Amniotic stem cell (primary cell): Measurements from ENCODE around the gene RIPPLY2.
A peak's percentile ranks its signal among the peaks of the same experiment; 100 is the strongest.
"Not testable (repeated sequence)": the region's sequence is repeated elsewhere in the genome, so short reads cannot be mapped to it uniquely, and the experiment has no call there.

Source experiments
- DNase-seq: peaks from one replicate; lab custom pipeline; 2025; lab: John Stamatoyannopoulos, UW

Gene RIPPLY2

DNA sequence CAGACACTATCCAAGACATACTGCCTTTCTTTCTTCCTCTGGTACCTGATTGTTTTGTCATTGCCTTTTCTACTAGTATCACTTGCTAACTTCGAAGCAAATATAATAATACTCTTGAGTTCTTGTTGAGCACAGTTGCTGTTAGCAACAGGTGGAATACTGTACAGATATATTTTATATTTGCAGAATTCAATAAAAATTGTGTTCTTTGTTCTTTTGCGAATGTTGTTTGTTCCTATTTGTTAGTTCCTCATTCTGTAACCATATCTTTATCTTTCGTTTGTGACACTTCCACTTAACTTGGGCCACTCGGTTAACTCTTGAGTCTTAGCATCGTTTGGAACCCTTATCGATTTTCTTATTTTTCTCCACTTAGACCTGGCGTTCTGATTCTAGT is 7.2 kb downstream of the RIPPLY2 start:
- no peak for DNase-seq

DNA sequence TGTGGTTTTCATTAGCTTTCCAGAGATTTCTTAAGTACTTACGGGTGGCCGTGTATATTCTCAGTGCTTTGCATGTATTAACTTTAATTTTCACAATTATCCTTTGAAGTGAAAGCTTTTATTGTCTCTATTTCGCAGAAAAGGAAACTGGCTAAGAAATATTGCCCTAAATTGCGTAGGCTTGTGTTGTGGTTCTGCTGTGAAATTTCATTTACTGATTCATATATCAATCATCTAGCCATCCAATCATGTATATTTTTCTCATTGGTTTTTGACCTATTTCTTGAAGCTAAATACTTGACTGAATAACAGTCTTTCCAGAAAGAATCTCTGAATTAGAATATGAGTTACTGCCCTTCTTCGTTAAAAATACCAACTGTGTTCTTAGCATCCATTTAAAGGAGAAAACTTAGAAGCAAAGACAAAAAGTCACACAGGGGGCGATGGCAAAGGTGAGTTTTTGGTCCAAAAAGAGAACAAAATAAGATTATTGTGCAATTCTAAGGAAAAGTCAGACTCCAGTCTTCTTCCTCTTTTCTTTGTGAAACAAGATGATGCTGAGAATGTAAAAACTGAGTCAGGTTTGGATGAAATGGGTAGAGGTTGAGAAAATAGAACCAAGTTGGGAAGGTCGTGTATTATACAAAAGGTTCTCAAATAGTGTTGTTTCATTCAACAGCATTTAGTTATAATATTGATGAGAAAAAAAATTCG is 7.8 kb downstream of the RIPPLY2 start:
- no peak for DNase-seq

DNA sequence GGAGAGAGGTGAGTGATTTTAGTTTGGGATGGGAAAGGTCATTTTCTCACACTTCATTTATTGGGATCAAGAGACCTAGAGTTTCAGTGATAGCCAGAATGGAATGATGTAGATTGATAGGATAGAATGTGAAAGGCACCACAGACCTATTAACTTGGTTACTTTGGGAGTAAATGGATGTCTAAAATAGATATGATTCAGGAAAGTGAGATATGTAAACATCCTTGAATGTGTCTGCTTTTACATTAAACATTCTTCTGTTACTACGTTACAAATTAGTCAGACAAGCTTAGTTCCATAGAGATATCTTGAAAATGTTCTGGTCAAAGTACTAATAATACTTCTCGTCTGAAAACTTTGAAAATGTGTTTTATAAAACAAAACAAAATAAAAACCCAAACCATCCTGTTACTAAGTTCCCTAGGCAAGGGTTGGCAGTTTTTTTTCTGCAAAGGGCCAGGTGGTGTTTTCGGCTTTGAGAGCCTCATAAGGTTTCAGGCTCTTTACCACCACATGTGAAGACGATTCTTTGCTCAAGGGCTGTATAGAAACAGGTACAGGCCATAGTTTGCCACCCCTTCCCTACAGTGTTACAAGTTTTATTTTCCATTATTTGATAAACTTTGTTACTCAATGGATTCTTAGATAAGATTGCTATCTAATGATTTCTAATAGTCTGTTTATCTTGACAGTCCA is 9.8 kb downstream of the RIPPLY2 start:
- no peak for DNase-seq

DNA sequence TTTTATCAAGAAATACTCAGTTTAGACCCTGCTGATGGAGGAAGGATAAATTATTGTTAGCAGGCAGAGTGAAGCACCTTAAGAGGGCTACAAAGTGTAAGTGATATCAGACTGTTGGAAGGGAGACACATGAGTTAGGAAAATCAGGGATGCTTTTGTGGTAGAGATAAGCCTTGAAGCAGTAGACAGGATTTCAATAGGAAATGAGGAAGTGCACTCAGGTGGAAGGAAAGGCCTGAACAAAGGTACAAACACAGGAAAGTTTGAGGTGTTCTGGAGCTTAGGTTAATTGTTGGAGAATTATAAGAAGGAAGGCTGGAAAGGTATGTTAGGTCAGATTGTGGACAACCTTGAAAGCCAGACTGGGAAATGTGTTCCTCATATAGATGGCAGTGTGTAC is 13.9 kb downstream of the RIPPLY2 start:
- no peak for DNase-seq

DNA sequence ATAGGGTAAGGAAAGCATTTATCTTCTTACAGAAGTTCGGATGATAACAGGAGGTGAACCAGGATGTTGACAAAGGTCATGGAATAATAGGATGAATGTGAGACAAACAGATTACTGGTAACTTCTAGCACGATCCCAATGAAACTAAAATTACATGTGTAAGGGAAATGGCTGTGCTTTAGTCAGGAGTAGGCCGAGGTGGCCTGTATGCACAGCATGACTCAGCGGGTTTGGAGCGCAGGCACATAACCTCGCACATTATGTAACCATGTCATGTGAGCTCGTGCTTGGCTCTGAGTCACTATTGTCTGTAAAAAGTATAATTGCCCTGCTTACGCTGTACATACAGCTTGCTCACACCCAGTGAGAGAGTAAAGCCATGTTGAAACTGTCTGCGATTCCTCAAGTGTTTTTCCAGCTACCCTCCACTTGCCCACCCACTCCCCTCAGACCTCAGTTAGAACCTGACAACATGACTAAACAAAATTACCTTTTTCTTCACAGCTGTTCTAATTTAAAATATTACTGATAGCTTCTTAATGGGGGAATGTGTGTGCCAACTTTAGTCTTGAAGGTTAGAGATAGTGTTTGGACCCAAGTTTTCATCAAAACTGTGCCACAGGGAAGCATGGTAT is 14.5 kb downstream of the RIPPLY2 start:
- peak; percentile 27 for DNase-seq

DNA sequence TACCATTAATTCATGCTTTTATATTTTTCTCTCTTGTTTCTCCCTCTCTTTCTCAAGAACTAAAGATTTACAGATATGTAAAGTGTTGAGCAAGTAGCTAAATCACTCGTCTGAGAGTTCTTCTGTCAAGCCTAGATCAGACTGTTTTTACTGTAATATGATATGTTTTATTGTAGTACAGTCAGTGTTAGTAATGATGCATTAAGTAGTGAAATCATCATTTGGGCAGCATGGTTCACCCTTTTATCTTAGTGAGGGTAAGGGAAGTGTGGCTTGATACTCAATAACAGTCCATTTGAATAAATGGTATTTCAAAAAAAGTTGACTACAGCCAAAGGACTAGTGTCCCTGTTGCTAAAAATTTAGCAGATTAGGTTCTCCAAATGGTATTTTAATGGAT is 15.5 kb downstream of the RIPPLY2 start:
- DNase-seq = no peak

DNA sequence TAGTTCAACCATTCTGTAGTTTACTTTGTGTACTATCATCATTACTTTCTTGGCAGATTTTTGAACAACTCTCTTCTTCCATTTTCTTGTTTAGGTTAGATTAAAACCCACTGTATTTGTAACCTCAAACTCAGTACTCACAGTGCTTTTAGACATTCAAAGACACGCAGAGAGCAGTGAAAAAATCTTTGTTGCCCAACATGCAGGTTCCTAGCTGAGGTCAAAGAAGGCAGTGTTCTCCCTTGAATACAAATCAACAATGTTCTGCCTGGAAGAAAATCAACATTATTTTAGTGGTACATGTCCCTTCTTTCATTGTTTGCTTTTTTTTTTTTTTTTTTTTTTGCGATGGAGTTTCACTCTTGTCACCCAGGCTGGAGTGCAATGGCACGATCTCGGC is 17.5 kb downstream of the RIPPLY2 start:
- no peak for DNase-seq

DNA sequence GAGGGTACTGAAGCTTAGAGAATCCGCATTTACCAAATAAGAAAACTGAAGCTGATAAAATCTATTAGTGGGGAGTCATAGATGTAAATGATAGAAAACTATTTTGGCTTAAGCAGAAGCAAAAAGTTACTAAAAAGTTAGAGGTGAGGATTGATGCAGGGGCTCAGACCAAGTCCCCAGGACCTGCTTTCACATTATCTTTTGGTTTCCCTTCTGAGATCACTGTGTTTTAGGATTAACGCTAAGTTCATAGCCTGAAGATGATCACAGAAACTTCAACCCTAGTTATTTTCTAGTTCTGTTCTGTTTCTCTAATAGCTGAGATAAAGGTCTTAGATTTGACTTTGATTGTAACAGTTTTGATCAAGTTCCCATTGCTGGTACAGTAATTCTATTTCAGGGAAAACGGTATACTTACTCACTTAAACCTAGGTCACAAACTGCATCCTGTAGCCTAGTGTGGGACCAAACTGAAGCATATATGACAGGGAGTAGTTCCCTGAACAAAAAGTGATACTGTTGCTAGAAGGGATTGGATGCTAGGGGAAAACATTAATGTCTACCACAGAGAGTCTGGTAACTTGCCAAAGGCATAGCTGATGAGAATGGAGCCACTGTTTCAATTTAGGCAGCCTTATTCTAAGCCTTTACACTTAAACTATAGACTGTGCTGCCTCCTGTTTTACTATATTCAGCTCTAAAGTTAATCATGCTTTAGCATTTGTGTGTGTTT is 19.4 kb downstream of the RIPPLY2 start:
- no peak for DNase-seq

DNA sequence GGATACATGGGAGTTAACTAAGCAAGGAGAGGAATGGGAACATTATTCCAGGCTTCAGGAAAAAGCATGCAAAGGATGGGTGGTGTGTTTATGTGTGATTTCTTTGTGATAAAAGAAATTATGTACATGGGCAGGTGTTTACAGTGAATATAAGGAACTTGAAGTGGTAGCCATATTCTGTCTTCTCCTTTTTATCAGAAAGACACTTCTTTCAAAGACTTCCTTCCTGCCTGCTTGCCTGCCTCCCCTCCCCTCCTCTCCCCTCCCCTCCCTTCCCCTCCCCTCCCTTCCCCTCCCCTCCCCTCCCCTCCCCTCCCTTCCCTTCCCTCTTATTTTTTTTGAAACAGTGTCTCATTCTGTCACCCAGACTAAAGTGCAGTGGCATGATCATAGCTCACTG is 20.7 kb downstream of the RIPPLY2 start:
- no peak for DNase-seq

DNA sequence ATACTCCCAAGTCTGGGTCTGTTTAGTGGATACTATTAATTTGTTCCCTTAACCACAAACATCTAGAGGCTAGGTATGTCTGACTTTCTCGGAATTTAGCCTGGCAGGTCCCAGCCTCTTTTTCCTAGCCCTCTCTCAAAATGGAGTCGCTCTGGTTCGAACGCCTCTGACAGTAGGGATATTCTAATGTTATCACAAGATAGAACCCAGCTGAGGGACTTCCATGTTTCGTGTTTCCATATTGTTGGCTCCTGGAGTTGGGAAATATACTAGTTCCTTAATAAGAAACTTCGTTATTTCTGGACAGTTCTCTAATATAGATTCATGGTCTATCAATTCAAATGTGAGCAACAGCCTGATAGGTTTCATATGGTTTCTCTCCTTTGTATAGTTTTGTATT is 22.7 kb downstream of the RIPPLY2 start:
- no peak for DNase-seq

DNA sequence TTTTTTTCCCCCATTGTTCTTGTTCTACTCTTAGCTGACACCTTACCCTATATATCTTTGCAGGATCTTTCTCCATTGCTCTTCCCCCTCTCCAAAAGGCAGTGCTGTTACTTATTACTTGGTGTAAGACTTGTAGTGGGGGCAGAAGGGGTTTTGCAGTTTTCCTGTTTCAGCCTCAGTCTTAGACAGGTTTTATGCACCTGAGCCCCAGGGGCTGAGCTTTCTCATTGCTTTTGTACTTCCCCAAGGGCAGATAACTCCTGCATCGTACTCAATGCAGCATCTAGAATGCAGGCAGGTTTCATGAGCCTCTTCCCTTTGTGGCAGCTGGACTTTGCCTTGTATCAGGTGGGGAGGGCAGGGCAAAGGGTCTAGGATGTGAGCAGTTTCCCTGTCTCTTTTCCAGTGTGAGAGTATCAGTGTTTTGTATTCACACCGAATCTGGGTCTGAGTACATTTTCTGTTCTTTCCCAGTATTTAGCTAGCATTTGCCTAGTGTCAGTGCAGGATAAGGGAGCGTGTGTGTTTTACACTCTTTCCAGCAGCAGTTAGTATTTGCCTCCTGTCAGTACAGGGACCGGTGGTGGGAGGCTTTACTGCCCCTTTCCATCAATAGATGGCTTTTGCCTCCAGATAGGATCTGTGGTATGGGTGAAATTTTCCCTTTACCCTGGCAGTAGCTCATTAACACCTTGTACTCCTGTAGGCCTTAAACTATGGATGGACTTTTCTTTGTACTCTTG is 25.9 kb downstream of the RIPPLY2 start:
- no peak for DNase-seq

DNA sequence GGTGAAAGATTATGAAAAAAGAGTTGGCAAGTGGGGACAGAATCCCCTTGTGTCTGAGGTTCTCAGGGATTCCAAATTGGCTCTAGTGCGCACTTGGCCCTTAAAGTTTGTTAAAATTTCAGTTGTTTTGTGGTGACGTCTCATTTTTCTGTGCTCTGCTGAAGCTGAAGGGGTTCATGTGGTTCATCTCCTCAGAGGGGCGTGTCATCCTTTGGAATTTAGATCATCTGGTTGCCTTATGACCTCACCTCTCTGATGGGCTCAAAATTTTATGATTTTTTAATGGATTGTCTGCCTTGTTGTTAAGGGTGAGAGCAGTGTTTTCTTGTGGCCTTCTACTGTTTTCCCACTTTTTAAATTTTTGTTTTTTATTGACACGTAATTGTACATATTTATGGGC is 26.6 kb downstream of the RIPPLY2 start:
- DNase-seq = no peak

DNA sequence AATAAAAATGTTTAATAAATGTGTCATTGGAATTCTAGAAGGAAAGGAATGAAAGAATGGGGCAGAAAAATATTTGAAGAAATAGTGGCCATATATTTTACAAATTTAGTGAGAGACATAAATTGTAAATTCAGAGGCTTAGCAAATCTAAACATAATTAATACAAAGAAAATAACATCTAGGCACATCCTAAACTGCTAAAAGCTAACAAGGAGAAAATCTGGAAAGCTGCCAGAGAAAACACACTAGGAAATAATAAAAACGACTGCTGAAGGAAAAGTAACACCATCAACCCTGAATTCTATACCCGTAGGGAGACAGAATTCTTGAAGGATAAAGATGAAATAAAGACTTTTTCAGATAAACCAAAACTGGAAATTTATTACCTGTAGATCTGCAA is 30.1 kb downstream of the RIPPLY2 start:
- DNase-seq = no peak

DNA sequence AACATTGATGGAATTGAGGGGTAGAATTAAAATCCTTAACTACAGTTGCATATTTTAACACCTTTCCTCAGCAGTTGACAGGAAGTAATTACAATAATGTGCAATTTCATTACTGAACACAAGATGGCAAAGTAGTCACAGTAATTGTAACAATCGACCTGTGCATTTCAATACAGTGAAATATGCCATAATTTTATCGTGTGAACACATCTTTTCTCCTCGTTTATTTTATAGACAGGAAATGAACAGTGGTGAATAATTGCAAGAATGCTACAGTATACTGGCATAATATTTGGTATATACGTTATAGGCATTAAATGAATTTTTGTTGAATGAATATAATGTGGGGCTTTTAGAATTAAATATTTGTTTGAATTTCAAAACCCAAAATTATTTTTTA is 31.4 kb downstream of the RIPPLY2 start:
- DNase-seq = peak; percentile 18

DNA sequence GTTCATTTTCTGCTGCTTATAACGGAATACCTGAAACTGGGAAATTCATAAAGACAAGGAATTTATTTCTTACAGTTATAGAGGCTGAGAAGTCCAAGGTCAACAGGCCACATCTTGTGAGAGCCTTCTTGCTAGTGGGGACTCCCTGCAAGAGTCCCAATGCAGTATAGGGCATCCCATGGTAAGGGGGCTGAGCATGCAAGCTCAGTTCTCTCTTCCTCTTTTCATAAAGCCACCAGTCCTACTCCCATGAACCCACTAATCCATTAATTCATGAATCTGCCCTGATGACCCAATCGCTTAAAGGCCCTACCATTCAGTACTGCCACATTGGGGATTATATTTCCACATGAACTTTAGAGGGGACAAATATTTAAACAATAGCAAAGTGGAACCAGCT is 32.8 kb downstream of the RIPPLY2 start:
- no peak for DNase-seq

DNA sequence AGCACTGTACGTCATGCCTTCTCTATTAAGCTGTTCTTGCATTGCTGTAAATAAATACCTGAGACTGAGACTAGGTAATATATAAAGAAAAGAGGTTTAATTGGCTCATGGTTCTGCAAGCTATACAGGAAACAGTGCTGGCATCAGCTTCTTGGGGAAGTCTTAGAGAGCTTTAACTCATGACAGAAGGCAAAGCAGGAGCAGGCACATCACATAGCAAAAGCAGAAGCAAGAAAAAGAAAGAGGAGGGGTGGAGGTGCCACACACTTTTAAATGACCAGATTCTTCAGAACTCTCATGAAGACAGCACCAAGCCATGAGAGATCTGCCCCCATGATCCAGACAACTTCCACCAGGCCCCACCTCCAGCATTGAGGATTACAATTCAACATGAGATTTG is 36.5 kb downstream of the RIPPLY2 start:
- DNase-seq = no peak

DNA sequence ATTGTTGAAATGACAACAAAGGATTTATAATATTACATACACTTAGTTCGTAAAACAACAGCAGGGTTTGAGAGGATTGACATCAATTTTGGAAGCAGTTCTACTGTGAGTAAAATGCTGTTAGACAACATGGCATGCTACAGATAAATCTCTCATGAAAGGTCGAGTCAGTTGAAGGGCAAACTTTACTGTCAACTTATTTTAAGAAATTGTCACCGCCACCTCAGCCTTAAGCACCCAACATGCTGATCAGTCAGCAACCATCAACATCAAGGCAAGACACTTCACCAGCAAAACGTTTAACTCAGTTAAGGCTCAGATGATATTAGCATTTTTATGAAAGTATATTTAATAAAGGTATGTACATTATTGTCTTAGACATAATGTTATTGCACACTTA is 37.4 kb downstream of the RIPPLY2 start:
- no peak for DNase-seq

DNA sequence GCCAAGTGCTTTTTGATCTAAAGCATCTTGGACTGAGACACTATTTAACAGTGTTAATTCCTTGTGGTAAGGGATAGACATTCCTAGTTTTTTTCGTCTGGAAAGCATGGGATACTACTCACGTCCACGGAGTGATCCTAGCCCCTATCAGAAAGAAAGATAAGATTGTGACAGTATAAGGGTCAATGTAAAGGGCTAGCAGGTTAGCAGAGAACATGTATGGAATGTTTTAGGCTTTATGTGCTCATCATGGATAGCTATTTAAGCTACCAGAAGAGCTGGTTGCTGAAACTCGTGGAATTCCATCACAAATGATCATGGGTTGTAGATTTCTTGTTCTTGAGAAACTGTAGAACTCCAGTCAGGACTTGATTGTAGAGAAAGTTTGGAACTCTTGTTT is 38.4 kb downstream of the RIPPLY2 start:
- DNase-seq = no peak

DNA sequence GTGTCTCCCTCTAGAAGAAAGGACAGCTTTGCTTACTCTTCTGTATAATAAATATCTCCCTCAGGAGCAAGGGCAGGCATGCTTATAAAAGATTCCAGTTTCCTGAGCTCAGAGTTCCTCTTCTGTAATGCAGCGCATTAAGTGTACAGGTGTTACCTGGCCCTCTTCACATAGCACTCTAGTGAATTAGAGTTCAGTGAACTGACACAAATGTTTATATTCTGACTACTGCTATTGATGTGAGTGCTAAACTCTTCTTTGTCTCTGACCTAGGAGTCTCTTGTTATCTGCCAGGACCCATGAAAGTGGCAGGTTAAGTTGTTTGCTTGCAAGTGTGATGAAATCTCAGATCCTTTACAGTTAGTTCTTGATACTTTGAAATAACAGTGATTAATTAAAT is 39.9 kb downstream of the RIPPLY2 start:
- no peak for DNase-seq

DNA sequence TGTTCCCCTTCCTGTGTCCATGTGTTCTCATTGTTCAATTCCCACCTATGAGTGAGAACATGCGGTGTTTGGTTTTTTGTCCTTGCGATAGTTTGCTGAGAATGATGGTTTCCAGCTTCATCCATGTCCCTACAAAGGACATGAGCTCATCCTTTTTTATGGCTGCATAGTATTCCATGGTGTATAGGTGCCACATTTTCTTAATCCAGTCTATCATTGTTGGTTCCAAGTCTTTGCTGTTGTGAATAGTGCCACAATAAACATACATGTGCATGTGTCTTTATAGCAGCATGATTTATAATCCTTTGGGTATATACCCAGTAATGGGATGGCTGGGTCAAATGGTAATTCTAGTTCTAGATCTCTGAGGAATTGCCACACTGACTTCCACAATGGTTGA is 43.9 kb downstream of the RIPPLY2 start:
- DNase-seq = not testable (repeated sequence)

DNA sequence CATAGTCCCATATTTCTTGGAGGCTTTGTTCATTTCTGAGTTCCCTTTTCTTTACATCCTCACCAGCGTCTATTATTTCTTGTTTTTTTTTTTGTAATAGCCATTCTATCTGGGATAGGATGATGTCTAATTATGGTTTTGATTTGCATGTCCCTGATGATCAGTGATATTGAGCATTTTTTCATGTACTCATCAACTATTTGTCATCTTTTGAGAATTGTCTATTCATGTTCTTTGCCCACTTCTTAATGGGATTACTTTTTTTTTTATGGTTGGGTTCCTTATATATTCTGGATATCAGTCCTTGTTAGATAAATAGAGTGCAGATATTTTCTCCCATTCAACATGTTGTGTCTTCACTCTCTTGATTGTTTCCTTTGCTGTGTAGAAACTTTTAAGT is 48.5 kb downstream of the RIPPLY2 start:
- no peak for DNase-seq

DNA sequence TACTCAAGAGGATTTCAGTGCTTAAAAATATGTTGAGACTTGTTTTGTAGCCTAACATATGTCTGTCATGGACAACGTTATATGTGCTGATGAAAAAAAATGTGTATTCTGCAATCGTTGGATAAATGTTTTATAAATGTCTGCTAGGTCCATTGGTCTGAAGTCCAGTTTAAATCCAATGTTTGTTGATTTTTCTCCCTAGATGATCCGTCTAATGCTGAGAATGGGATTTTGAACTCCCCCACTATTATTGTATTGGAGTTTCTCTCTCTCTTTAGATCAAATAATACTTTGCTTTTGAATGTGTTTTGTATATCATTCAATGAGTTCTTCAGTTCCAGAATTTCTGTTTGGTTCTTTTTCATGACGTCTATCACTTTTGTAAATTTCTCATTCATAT is 51.2 kb downstream of the RIPPLY2 start:
- no peak for DNase-seq
